Spleen (tissue), 11 donors: ENCODE results near the gene CSMD2. TPM values are rescaled to one million over a fixed set of nuclear protein-coding genes. Genes with fewer than 3 reads are reported as not detected.

Source experiments
- DNase-seq: peaks from one replicate; pipeline ENCODE4 v3.0.0-alpha.2; 2020
- H3K27ac ChIP-seq, 8 donors: fragments of 200-600 bp; sonication (generic) in 7 of 8; 1 replicate in 4 of 8; 2 replicates in 4 of 8; pipeline versions ENCODE4 v1.5.0 to v1.8.0; 2016 to 2021; ENCODE audit warnings: inconsistent platforms in 4 of 8, mild to moderate bottlenecking in 4 of 8, moderate library complexity in 1 of 8
- H3K27me3 ChIP-seq, 7 donors: fragments of 200-600 bp; sonication (generic) in 6 of 7; replicated peaks in 1 of 7; 1 replicate in 4 of 7; 2 replicates in 3 of 7; pipeline versions ENCODE4 v1.5.0 to v1.8.0; 2016 to 2021; ENCODE audit warnings: inconsistent platforms in 3 of 7, mild to moderate bottlenecking in 1 of 7
- H3K36me3 ChIP-seq, 6 donors: fragments of 200-600 bp; sonication (generic) in 5 of 6; 1 replicate in 4 of 6; 2 replicates in 2 of 6; pipeline versions ENCODE4 v1.5.0 to v1.8.0; 2016 to 2021; ENCODE audit warnings: inconsistent platforms in 2 of 6
- H3K4me1 ChIP-seq, 6 donors: fragments of 200-600 bp; sonication (generic) in 5 of 6; 1 replicate in 3 of 6; 2 replicates in 3 of 6; pipeline versions ENCODE4 v1.5.0 to v1.8.0; 2016 to 2021; ENCODE audit warnings: inconsistent platforms in 3 of 6
- H3K4me3 ChIP-seq, 8 donors: fragments of 200-600 bp; sonication (generic) in 7 of 8; 1 replicate in 4 of 8; 2 replicates in 4 of 8; pipeline versions ENCODE4 v1.5.0 to v1.8.0; 2016 to 2021; ENCODE audit warnings: inconsistent platforms in 4 of 8, mild to moderate bottlenecking in 4 of 8, moderate library complexity in 2 of 8
- H3K9me3 ChIP-seq, 8 donors: fragments of 200-600 bp; sonication (generic) in 7 of 8; 1 replicate in 4 of 8; 2 replicates in 4 of 8; pipeline versions ENCODE4 v1.5.0 to v1.8.0; 2016 to 2021; ENCODE audit warnings: inconsistent platforms in 4 of 8
- POLR2A ChIP-seq, 3 donors: fragments of 450-650 bp; IDR thresholded peaks; one replicate each; pipeline ENCODE4 v1.5.1; 2017; ENCODE audit warnings: antibody characterized with exemption in 3 of 3, mild to moderate bottlenecking in 1 of 3
- POLR2AphosphoS5 ChIP-seq, 3 donors: sonication (generic); formaldehyde crosslinking; IDR thresholded peaks; one replicate each; pipeline ENCODE4 v1.5.1; 2017; ENCODE audit warnings: antibody characterized with exemption in 3 of 3
- WGBS, 5 donors: extraction: QIAGEN DNeasy Blood & Tissue Kit in 3 of 5; methylation state at CpG; one replicate each; pipeline versions ENCODE4 v1.1.5 to v1.1.7; 2013 to 2018; 5-methylcytosine and 5-hydroxymethylcytosine counted together
- intact Hi-C: fragments of 100-400 bp; cut with DNase I; formaldehyde crosslinking; loops from one replicate; pipeline ENCODE4 v1.15.0; 2023; ENCODE audit warnings: low total_unique reads
- polyA plus RNA-seq, 3 donors: library from polyadenylated mRNA; stranded (reverse); fragments of 200-250 nt; gene quantifications; one replicate each; pipeline ENCODE4 v1.2.1, GENCODE V29; 2013
- total RNA-seq, 7 donors: library from RNA; depleted of rRNA in 3 of 7; stranded (reverse); fragments of >200 nt in 3 of 7; fragmentation: NEBNext Ultra II Directional in 4 of 7; extraction: Animal tissue kit (Norgen Biotek cat#: 25700) in 4 of 7; gene quantifications; one replicate each; pipeline versions ENCODE4 v1.1.0 to v1.2.1, GENCODE V29; 2016 to 2021
- TF ChIP-seq, protein P1 (sequence below), 11 experiments: fragments of 200-600 bp in 7 of 11; fragments of 450-650 bp in 4 of 11; sonication (generic) in 4 of 11; IDR thresholded peaks in 8 of 11; conservative IDR thresholded peaks in 3 of 11; 1 replicate in 7 of 11; 2 replicates in 4 of 11; pipeline versions ENCODE4 v1.4.0 to v1.8.0; 2016 to 2021; ENCODE audit warnings: antibody characterized with exemption in 11 of 11, inconsistent platforms in 4 of 11, mild to moderate bottlenecking in 1 of 11
- donor health status: healthy with polysubstance abuse.
- donor health status: DM: no; HTN: no; CAD: no; lungs with moderate emphysema.
- donor health status: DM: no; HTN: no; CAD: no.
- donor health status: Bipolar disorder and iron deficiency.
- donor health status: healthy.
- donor health status: DM: no; HTN: no; CAD: no.
- donor health status: DM: yes; HTN: yes; CAD: no.

CSMD2 gene
- total and polyA plus RNA-seq, 10 donors, result 0.12 to 2.7 (median 0.96) TPM

DNA sequence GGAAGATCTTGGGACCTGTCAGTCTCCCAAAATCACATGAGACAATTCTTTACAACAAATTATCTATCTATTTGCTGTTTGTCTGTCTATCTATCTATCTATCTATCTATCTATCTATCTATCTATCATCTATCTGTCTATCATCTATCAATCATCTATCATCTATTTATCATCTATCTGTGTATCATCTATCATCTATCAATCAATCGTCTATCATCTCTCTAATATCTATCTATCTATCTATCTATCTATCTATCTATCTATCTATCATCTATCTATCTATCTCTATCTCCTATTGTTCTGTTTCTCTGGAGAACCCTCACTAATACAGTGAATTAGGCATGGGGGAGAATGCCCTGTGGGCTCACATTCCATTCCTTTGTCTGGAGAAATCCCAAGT is 374.5 kb downstream of the CSMD2 start:
- 84 to 94% (median 87%) methylated on average over 1 of the region's 1 CpG for WGBS, 5 donors
- DNase-seq, result no peak
- Histone ChIP-seq H3K4me3 (no peak overlapping the region), H3K36me3 (no peaks in the 10 kb centered on the region), H3K27ac (no peak overlapping the region), H3K4me1 (no peaks in the 10 kb centered on the region), H3K27me3 (peaks cover 0 to 20% (median 0%) of the 10 kb centered on the region in 7 donors), H3K9me3 (peaks cover 0 to 11% (median 1%) of the 10 kb centered on the region in 8 donors)
- TF ChIP-seq, protein P1, sequence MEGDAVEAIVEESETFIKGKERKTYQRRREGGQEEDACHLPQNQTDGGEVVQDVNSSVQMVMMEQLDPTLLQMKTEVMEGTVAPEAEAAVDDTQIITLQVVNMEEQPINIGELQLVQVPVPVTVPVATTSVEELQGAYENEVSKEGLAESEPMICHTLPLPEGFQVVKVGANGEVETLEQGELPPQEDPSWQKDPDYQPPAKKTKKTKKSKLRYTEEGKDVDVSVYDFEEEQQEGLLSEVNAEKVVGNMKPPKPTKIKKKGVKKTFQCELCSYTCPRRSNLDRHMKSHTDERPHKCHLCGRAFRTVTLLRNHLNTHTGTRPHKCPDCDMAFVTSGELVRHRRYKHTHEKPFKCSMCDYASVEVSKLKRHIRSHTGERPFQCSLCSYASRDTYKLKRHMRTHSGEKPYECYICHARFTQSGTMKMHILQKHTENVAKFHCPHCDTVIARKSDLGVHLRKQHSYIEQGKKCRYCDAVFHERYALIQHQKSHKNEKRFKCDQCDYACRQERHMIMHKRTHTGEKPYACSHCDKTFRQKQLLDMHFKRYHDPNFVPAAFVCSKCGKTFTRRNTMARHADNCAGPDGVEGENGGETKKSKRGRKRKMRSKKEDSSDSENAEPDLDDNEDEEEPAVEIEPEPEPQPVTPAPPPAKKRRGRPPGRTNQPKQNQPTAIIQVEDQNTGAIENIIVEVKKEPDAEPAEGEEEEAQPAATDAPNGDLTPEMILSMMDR (IDR thresholded peaks at IDR 0.05 in 8 of 11, conservative IDR thresholded peaks at IDR 0.05 in 3 of 11), result no peak
- intact Hi-C loops, result no loop called here

GRCh38 chr1:33784876-33785275 is 380.2 kb downstream of the CSMD2 start:
- no peaks in the 10 kb centered on the region for H3K36me3 ChIP-seq
- 70 to 81% (median 78%) methylated on average over 3 of the region's 3 CpGs for WGBS, 5 donors
- H3K27ac ChIP-seq, result no peak overlapping the region
- no peaks in the 10 kb centered on the region for H3K9me3 ChIP-seq
- intact Hi-C loops, result no loop called here
- no peak overlapping the region for H3K4me3 ChIP-seq
- H3K27me3 ChIP-seq, result peaks cover 0 to 34% (median 0%) of the 10 kb centered on the region in 7 donors
- no peaks in the 10 kb centered on the region for H3K4me1 ChIP-seq
- TF ChIP-seq POLR2A (IDR thresholded peaks at IDR 0.05) (no peak), POLR2AphosphoS5 (IDR thresholded peaks at IDR 0.05) (no peak)
- TF ChIP-seq, protein P1 (IDR thresholded peaks at IDR 0.05 in 8 of 11, conservative IDR thresholded peaks at IDR 0.05 in 3 of 11), result no peak
- no peak for DNase-seq

DNA sequence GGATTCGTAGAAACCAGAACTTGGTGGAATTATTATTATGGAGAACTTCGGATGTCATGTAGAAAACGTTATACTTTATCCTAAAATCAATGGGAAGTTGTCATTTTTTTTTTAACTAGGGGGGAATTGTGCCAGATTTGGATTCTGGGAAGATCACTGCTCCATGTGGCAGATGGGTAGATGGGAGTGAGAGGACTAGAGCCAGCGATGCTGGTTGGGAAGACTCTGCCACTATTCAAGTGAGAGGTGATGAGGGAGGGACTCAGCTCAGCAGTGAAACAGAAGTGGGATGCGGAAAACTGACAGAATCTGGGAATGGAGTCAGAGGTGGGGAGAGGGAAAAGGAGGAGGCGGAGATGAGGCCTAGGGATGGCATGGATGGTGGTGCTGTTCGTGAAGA is 382.3 kb downstream of the CSMD2 start:
- no peak for DNase-seq
- no peaks in the 10 kb centered on the region for H3K36me3 ChIP-seq
- intact Hi-C loops, result no loop called here
- H3K27me3 ChIP-seq, result peaks cover 0 to 43% (median 0%) of the 10 kb centered on the region in 7 donors
- TF ChIP-seq POLR2A (IDR thresholded peaks at IDR 0.05) (no peak), POLR2AphosphoS5 (IDR thresholded peaks at IDR 0.05) (no peak)
- TF ChIP-seq, protein P1 (IDR thresholded peaks at IDR 0.05 in 8 of 11, conservative IDR thresholded peaks at IDR 0.05 in 3 of 11), result no peak
- no peak overlapping the region for H3K27ac ChIP-seq
- no peaks in the 10 kb centered on the region for H3K4me1 ChIP-seq
- H3K4me3 ChIP-seq, result no peak overlapping the region
- H3K9me3 ChIP-seq, result no peaks in the 10 kb centered on the region
- 78 to 83% (median 80%) methylated on average over 7 of the region's 7 CpGs for WGBS, 5 donors

- Histone ChIP-seq H3K27me3 (peaks cover 0 to 40% (median 0%) of the 10 kb centered on the region in 7 donors), H3K9me3 (no peaks in the 10 kb centered on the region), H3K36me3 (no peaks in the 10 kb centered on the region), H3K27ac (no peak overlapping the region), H3K4me3 (no peak overlapping the region), H3K4me1 (no peaks in the 10 kb centered on the region)
- WGBS, 5 donors, result 65 to 77% (median 67%) methylated on average over 2 of the region's 2 CpGs
- intact Hi-C loops, result no loop called here
- no peak for TF ChIP-seq POLR2A (IDR thresholded peaks at IDR 0.05)
- TF ChIP-seq, protein P1 (IDR thresholded peaks at IDR 0.05 in 8 of 11, conservative IDR thresholded peaks at IDR 0.05 in 3 of 11), result no peak
- no peak for TF ChIP-seq POLR2AphosphoS5 (IDR thresholded peaks at IDR 0.05)
- DNase-seq, result no peak
Observed at GRCh38 chr1:33781652-33782051, 383.4 kb downstream of the CSMD2 start.
